Measurements from ENCODE around the gene TCF4. TPM values are rescaled to one million over a fixed set of nuclear protein-coding genes. Genes with fewer than 3 reads are reported as not detected.
A peak's percentile ranks its signal among the peaks of the same experiment; 100 is the strongest.

The TCF4 gene
- total RNA-seq, 1 donor from 2014 or later = 15.7 TPM

DNA sequence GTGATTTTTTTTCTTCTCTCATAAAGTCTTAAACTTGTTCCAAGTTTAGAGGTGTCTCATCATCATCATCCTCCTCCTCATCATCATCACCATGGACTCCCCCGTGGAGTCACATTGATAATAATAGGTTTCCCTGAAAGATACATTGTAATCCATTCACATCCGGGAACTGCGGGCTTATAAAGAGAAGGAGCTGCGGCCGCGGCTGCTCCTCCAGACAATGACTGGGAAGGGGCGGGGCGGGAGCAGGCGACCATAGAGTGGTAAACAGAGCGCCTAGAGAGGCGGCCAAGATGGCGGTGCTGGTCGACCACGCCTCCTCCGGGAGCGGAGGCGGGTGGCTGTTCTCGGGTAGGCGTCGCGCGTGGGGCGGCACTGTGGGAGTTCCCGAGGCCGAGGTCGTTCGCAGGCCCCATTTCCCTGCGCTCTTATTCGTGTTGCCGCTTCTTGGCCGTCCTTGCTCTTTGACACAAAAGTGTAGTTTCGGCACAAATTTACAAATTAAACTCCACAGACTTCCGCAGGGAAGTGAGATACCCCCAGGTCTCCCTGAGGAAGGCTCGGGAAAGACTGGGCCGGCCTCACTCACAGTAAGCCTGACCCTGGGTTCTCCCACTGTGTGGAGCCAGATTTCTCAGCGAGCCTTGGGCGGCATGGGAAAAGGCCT is 1.8 kb upstream of the TCF4 start:
- peak; percentile 72 for DNase-seq (ENCODE audit: low read depth)
- Histone ChIP-seq H3K36me3 (ENCODE audit: control insufficient read depth, insufficient read depth, low read length) (no peaks in the 10 kb centered on the region), H3K4me3 (ENCODE audit: low read depth, low read length) (peak overlapping the region; percentile 80), H3K27me3 (ENCODE audit: control insufficient read depth, insufficient read depth, low read length) (no peaks in the 10 kb centered on the region)
- TF ChIP-seq, protein P1, sequence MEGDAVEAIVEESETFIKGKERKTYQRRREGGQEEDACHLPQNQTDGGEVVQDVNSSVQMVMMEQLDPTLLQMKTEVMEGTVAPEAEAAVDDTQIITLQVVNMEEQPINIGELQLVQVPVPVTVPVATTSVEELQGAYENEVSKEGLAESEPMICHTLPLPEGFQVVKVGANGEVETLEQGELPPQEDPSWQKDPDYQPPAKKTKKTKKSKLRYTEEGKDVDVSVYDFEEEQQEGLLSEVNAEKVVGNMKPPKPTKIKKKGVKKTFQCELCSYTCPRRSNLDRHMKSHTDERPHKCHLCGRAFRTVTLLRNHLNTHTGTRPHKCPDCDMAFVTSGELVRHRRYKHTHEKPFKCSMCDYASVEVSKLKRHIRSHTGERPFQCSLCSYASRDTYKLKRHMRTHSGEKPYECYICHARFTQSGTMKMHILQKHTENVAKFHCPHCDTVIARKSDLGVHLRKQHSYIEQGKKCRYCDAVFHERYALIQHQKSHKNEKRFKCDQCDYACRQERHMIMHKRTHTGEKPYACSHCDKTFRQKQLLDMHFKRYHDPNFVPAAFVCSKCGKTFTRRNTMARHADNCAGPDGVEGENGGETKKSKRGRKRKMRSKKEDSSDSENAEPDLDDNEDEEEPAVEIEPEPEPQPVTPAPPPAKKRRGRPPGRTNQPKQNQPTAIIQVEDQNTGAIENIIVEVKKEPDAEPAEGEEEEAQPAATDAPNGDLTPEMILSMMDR (IDR thresholded peaks at IDR 0.05; ENCODE audit: insufficient read depth, low read length, poor library complexity, severe bottlenecking) = no peak

DNA sequence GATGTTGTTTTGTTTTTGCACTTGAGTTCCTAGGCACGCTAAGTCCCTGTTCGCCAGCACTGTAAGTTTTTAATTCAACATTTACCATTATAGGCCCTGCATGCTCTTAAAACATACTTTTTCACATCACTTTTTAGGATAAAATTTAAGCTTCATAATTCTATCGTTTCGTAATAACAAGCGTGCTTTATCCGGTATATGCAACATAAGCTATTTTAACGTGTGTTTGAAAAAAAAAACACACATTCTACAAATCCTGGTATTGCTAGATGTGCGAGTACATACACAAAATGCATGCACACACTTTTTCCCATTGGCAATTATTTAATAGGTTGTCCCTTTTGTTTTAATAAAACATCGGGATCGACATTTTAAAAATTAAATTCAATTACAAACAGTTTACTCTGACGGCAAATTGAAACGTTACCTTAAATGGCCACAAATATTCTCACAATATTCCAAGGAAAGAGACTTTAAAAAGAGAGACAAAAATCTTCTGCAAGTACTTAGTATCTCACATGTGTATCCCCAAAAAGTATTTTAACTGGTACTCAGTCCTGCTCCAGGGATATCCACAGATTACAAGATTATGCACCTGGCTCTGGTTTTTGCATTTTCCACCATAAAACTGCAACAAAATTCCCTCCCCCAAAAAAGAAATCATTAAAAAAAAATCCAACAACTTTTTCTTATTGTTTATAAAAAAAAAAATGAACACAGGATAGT is 1.0 kb upstream of the TCF4 start:
- TF ChIP-seq, protein P1 (IDR thresholded peaks at IDR 0.05; ENCODE audit: insufficient read depth, low read length, poor library complexity, severe bottlenecking) = no peak
- DNase-seq (ENCODE audit: low read depth) = no peak
- Histone ChIP-seq H3K4me3 (ENCODE audit: low read depth, low read length) (peak overlapping the region; percentile 80), H3K27me3 (ENCODE audit: control insufficient read depth, insufficient read depth, low read length) (no peaks in the 10 kb centered on the region), H3K36me3 (ENCODE audit: control insufficient read depth, insufficient read depth, low read length) (no peaks in the 10 kb centered on the region)

DNA sequence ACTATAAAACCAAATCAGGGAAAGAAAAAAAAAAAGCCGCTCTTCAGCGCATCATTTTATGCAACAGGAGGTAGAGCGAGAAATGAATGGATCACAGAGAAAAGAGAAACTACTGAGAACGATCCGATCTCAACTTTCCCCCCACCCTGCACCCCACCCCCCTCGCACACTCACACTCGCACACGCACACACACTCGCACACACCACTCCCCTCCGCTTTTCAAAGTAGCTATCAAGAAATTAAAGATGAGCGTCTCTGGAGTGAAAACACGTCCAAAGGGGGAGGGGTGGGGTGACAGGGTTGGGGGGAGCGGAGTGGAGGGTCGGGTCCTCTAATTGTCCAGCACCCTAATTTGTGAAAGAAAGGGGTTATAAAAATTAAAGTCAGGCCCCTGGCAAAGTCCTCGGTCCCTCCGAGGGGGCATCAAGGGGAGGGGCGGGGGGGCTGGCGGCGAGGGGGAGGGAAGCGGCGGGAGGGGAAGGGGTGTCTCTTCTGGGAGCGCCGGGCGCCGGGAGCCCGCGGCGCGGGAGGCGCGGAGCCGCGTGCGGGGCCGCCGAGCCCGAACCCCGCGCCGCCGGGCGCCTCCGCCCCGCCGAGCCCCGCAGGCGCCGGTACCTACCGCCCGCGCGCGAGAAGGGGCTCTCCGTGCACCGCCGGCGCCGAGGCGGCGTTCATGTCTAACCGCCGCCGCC is 428 bp downstream of the TCF4 start:
- no peak for DNase-seq (ENCODE audit: low read depth)
- no peaks in the 10 kb centered on the region for H3K36me3 ChIP-seq (ENCODE audit: control insufficient read depth, insufficient read depth, low read length)
- peak overlapping the region; percentile 80 for H3K4me3 ChIP-seq (ENCODE audit: low read depth, low read length)
- TF ChIP-seq, protein P1 (IDR thresholded peaks at IDR 0.05; ENCODE audit: insufficient read depth, low read length, poor library complexity, severe bottlenecking) = no peak
- no peaks in the 10 kb centered on the region for H3K27me3 ChIP-seq (ENCODE audit: control insufficient read depth, insufficient read depth, low read length)

DNA sequence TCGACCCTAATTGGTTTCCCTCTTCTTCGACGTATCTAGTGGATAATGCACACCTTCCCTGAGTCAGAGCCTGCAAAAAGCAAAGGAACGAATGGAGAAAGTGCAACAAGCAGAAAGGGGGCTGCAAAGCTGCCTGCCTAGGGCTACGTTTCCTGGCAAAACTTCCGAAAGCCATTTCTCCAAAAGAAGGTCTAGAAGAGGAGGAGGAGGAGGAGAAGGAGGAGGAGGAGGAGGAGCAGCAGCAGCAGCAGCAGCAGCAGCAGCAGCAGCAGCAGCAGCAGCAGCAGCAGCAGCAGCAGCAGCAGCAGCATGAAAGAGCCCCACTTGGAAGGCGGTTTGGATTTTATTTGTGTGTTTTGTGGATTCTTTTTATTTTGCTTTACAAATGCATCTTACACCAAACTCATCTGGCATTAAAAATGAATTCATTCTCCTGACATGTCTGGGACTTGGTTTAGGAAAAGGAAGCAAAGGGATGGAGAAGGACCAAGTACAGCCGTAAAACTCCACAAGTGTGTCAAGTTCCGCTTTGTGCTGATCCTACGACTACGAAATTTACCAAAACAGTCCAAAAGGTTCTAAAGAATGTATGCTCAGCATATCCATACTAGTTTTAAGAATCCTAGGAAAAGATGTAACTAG is 2.0 kb downstream of the TCF4 start:
- DNase-seq (ENCODE audit: low read depth) = no peak
- H3K36me3 ChIP-seq (ENCODE audit: control insufficient read depth, insufficient read depth, low read length) = no peaks in the 10 kb centered on the region

DNA sequence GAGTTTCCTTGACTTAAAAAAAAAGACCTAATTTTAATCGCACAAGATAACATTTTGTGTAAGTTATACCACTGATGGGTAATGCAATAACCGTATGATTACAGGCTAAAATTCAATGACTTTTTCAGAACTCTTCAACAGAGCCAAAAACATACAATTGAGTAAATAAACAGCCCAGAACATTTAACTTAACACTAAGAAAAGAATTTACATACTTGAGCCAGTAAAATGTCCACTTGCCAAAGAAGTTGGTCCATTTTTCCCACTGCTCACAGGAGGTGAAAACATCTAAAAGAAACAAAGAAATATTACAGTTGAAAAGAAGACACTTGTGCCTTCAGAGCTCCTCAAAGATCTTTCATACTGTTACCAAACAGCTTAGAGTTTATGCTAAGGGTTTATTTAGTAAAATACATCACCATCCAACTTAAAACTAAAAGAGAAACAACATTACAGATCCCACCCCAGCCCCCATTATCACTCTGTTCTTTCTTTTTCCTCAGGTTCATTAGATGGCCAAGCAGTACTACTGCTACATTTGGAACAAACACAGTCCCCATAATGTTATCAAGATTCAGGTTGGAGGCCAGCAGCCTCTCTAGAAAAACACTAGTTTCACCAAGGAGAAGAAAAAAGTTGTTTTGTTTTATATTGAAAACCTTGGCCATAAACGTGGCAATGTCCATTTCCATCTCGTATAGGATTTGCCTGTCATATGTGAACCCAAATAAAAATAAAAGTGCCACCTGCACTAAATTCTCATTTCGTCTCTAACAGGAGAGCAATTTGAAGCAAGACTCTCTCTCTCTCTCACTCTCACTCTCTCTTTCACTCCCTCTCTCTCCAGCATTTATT is 2.7 kb downstream of the TCF4 start:
- Histone ChIP-seq H3K27me3 (ENCODE audit: control insufficient read depth, insufficient read depth, low read length) (no peaks in the 10 kb centered on the region), H3K36me3 (ENCODE audit: control insufficient read depth, insufficient read depth, low read length) (no peaks in the 10 kb centered on the region), H3K4me3 (ENCODE audit: low read depth, low read length) (peak overlapping the region; percentile 18)
- TF ChIP-seq, protein P1 (IDR thresholded peaks at IDR 0.05; ENCODE audit: insufficient read depth, low read length, poor library complexity, severe bottlenecking) = no peak
- no peak for DNase-seq (ENCODE audit: low read depth)

More for the DNA sequence above, 2.0 kb downstream of the TCF4 start:
- peak overlapping the region; percentile 18 for H3K4me3 ChIP-seq (ENCODE audit: low read depth, low read length)
- TF ChIP-seq, protein P1 (IDR thresholded peaks at IDR 0.05; ENCODE audit: insufficient read depth, low read length, poor library complexity, severe bottlenecking) = no peak
- no peaks in the 10 kb centered on the region for H3K27me3 ChIP-seq (ENCODE audit: control insufficient read depth, insufficient read depth, low read length)

All from kidney epithelial cell (primary cell).